ENCODE data around the gene BRIX1. TPM values are rescaled to one million over a fixed set of nuclear protein-coding genes. Genes with fewer than 3 reads are reported as not detected.
A peak's percentile ranks its signal among the peaks of the same experiment; 100 is the strongest.
"Not testable (repeated sequence)": the region's sequence is repeated elsewhere in the genome, so short reads cannot be mapped to it uniquely, and the experiment has no call there.

BRIX1 gene
- total RNA-seq, 1 experiment from 2014 or later, result 77.6 TPM

- DNase-seq (ENCODE audit: low read depth), result no peak
These were observed 313 bp downstream of the BRIX1 start for GRCh38 chr5:34915856-34916192.

- DNase-seq (ENCODE audit: low read depth), result no peak
These were observed 1.0 kb downstream of the BRIX1 start for GRCh38 chr5:34916518-34916917.

DNA sequence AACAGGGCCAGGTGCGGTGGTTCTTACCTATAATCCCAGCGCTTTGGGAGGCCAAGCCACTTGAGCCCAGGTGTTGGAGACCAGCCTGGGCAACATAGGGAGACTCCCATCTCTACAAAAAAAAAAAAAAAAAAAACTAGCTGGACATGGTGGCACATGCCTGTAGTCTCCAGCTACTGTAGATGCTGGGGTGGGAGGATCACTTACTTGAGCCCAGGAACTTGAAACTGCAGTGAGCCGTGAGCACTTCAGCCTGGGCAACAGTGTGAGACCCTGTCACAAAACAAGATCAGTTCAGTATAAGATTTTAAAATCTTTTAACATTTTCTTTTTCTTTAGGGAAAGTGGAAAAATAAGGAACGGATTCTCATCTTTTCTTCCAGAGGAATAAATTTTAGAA lies 2.5 kb downstream of the BRIX1 start:
- no peak for DNase-seq (ENCODE audit: low read depth)

DNA sequence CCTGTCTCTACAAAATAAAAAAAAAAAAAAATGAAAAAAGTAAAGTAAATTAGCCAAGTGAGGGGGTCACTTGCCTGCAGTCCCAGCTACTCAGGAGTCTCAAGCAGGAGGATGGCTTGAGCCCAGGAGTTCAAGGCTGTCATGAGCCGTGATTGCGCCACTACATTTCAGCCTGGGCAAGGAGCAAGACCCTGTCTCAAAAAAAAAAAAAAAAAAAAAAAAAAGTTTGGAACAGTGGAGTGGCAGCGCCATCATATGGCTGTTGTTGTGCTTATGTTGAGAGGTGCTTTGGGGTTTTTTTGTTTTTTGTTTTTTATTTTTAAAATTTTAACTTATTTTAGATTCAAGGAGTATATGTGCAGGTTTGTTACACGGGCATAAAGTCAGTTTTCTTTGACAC lies 3.6 kb downstream of the BRIX1 start:
- DNase-seq (ENCODE audit: low read depth), result no peak

DNA sequence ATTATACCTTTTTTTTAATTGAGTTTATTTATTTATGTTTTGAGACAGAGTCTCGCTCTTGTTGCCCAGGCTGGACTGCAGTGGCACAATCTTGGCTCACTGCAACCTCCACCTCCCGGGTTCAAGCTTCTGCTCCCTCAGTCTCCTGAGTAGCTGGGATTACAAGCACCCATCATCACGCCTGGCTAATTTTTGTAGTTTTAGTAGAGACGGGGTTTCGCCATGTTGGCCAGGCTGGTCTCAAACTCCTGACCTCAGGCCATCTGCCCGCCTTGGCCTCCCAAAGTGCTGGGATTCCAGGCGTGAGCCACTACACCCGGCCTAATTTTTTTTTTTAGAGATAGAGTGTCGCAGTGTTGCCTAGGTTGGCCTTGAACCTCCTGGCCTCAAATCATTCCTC lies 7.7 kb downstream of the BRIX1 start:
- not testable (repeated sequence) for DNase-seq (ENCODE audit: low read depth)

DNA sequence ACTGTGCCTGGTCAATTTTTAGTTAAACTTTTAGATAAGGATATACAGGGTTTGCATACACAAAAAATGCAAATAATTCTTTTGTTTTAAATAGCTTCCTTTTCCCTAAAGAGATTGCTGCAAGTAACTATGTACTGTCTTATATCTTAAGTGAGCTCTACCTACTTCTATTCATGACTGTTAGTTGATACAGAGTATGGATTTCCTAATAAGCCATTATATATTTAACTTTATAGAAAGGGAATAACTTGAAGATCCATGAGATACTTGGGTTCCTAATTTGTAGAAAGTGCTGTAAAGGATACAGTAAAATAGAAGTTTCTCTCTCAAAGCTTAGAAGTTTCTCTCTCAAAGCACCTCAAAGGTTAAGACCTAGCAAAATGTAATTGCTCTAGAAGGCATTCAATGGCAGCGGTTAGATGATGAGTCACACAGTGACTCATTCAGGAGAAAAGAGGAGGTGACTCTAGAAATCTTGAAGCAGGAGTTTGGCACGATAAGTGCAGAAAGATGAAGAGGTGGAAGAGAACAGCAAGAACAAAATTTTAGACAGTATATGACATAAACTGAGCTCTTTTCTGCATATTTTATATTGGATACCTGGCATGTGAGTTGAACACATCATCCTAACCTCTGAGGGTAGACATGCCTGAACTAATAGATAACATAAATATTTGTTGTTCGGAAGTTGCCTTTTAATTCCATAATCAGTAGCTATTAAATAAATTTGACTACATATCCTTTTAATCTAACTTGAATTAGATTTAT lies 8.4 kb downstream of the BRIX1 start:
- peak; percentile 99 for DNase-seq (ENCODE audit: low read depth)

GRCh38 chr5:34924462-34924765 lies 8.9 kb downstream of the BRIX1 start:
- no peak for DNase-seq (ENCODE audit: low read depth)

GRCh38 chr5:34926318-34926888 lies 10.9 kb downstream of the BRIX1 start:
- no peak for DNase-seq (ENCODE audit: low read depth)

DNA sequence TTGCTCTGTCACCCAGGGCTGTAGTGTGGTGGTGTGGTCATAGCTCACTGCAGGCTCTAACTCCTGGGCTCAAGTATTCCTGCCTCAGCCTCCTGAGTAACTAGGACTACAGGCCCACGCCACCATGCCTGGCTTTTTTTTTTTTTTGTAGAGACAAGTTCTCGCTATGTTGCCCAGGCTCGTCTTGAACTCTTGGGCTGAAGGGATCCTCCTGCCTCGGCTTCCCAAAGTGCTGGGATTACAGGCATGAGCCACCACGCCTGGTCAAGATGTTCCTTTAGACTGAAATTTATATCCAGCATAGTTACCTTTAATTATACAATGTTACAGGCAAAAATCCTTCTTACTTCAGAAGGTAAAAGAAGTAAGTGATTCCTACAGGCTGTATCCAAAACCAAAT lies 12.3 kb downstream of the BRIX1 start:
- no peak for DNase-seq (ENCODE audit: low read depth)

DNA sequence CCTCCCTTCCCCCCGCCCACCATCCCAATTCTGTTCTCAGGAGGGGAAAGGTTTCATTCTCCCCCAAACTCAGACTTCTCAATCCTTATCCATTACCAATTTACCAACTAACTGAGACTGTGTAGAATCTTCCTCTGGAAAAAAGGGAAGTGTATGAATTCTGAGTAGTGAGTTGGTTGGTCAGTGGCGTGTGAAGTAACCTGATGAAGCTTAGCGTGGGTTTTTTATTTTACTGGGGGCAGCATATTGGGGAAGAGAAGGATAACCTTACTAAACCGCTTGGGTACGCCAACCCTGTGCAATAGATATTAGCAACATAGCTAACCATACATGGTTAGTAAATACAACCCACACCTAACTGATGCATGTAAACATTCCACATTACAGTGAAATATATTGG lies 12.8 kb downstream of the BRIX1 start:
- DNase-seq (ENCODE audit: low read depth), result no peak

DNA sequence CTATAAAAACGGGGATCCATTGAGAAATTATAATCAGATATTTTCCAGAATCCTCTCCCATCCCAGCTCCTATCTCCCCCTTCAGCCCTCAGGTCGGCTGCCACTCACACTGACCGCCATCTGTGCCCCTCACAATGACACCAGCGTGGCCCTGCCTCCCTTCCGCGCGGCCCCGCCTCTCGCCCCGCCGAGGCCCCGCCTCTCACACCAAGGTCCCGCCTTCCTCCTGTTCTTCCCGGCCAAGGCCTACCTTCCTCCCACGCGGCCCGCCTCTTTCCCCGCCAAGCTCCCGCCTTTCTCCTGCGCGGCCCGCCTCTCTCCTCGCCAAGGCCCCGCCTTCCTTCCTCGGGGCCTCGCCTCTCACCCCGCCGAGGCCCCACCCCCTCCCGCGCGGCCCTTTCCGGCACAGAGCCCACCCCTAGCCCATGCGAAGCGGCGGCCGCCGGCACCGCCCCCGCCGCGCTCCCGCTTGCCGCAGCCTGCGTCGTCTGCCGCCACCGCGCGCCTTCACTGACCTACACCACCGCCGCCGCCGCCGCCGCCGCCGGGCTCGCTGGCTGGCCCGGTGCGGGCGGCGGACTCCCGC lies 13.7 kb downstream of the BRIX1 start, which contains the start of gene DNAJC21:
Gene DNAJC21 (plus strand): TSS at position 426 of the 586 bp plus-strand sequence. CDS start 261 bp downstream, outside the sequence.
- peak; percentile 97 for DNase-seq (ENCODE audit: low read depth)

- peak; percentile 89 for DNase-seq (ENCODE audit: low read depth)
These were observed 14.4 kb downstream of the BRIX1 start for GRCh38 chr5:34929720-34930461.

- peak; percentile 68 for DNase-seq (ENCODE audit: low read depth)
These were observed 14.9 kb downstream of the BRIX1 start for GRCh38 chr5:34930462-34930844.

GRCh38 chr5:34930870-34931269 lies 15.4 kb downstream of the BRIX1 start:
- no peak for DNase-seq (ENCODE audit: low read depth)

- DNase-seq (ENCODE audit: low read depth), result no peak
These were observed 17.4 kb downstream of the BRIX1 start for GRCh38 chr5:34932947-34933346.

- DNase-seq (ENCODE audit: low read depth), result no peak
These were observed 26.4 kb downstream of the BRIX1 start for GRCh38 chr5:34941936-34942335.

GRCh38 chr5:34944044-34944443 lies 28.5 kb downstream of the BRIX1 start:
- DNase-seq (ENCODE audit: low read depth), result no peak

DNA sequence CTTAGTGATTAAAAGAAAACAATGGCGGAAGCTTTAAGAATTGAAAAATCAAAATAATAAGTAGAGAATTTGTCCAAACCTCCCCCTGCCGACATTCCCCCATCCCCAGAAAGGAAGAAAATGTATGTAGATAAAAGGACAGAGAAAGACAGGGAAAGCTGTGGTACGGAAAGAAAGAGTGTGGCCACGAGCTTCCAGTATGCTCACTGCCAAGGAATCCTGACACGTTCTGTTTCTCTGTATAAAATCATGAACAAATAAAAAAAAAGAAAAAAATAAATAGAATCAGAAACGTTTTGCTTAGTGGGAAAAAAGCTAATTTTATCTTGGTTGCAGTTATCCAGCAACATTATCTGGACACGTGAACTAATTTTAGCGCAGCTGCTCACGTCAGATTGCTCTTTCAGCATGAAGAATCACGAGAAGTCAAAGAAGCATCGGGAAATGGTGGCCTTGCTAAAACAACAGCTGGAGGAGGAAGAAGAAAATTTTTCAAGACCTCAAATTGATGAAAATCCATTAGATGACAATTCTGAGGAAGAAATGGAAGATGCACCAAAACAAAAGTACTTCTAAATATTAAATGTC lies 29.0 kb downstream of the BRIX1 start:
- no peak for DNase-seq (ENCODE audit: low read depth)

DNA sequence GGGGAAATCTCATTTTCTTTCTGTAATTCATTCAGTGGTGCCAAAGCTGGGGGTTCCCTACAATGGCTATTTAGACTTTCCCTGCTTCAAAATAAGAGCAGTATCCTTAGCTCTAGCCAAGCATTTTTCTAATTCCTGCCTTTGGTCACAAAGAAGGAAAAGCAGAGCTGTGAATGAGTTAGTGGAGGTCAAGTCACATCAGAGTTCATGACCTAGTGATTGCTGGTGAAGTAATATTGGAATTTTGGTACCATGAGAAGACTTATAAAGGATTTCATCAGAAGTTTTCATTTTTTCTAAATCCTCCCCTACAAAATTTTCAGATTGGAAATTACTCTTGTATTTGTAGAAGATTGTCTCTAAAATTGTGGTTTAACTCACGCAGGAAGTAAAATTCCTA lies 41.8 kb downstream of the BRIX1 start:
- DNase-seq (ENCODE audit: low read depth), result no peak

- DNase-seq (ENCODE audit: low read depth), result peak; percentile 44
These were observed 42.6 kb downstream of the BRIX1 start for GRCh38 chr5:34957857-34958690.

GRCh38 chr5:34959323-34959722 lies 43.8 kb downstream of the BRIX1 start:
- peak; percentile 87 for DNase-seq (ENCODE audit: low read depth)

All from M059J (cell line).